Measurements from ENCODE around the gene CD83.
"Not testable (repeated sequence)": the region's sequence is repeated elsewhere in the genome, so short reads cannot be mapped to it uniquely, and the experiment has no call there.

CD83 gene, protein sequence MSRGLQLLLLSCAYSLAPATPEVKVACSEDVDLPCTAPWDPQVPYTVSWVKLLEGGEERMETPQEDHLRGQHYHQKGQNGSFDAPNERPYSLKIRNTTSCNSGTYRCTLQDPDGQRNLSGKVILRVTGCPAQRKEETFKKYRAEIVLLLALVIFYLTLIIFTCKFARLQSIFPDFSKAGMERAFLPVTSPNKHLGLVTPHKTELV

DNA sequence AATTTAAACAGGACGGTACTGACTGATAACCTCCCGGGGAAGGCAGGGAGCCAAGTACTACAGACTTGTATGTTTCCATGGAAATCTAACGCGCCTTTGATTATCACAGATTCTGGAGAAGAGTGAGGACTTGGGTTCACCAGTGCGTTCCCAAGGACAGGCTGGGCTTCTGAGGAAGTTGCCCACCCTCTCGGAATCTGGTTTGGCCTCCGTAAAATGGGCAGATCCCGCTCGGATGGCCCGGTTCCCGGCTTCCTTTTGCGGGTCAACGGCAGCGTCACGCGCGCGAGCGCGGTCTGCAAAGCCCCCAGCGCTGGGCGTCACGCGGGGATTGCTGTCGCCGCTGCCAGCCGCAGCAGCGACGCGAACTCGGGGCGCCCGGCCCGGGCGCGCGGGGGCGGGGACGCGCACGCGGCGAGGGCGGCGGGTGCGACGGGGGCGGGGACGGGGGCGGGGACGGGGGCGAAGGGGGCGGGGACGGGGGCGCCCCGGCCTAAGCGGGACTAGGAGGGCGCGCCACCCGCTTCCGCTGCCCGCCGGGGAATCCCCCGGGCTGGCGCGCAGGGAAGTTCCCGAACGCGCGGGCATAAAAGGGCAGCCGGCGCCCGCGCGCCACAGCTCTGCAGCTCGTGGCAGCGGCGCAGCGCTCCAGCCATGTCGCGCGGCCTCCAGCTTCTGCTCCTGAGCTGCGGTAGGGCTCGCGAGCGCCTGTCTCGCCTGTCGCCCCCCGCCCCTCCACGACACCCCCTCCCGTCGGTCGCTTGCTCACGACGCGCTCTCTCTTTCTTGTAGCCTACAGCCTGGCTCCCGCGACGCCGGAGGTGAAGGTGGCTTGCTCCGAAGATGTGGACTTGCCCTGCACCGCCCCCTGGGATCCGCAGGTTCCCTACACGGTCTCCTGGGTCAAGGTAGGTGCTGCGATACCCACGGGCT lies at the start of gene CD83:
Gene CD83 (plus strand): TSS at position 615 of the 933 bp plus-strand sequence. CDS start 40 bp downstream, at position 655.
- no peak for DNase-seq

DNA sequence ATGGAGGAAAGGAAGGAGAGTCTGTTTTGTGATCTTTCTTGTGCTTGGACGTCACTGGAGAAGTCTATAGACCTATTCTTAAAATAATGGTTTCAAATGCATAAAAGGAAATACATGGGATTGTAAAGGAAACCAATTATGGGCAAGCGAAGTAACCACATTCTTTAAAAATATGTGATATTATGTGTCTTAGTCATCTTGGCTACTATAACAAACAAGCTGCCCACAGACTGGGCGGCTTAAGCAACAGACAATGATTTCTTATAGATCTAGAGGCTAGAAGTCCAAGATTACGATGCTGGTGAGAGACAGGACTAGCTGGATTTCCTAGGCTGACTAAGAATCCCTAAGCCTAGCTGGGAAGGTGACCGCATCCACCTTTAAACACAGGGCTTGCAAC lies 49.4 kb upstream of the CD83 start:
- no peak for DNase-seq

DNA sequence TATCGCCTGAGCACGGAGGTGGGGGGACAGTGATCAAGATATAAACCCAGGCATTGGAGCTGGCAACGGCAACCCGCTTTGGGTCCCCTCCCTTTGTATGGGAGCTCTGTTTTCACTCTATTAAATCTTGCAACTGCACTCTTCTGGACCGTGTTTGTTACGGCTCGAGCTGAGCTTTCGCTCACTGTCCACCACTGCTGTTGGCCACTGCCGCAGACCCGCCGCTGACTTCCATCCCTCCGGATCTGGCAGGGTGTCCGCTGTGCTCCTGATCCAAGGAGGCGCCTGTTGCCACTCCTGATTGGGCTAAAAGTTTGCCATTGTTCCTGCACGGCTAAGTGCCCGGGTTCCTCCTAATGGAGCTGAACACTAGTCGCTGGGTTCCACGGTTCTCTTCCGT lies 48.9 kb upstream of the CD83 start:
- no peak for DNase-seq

DNA sequence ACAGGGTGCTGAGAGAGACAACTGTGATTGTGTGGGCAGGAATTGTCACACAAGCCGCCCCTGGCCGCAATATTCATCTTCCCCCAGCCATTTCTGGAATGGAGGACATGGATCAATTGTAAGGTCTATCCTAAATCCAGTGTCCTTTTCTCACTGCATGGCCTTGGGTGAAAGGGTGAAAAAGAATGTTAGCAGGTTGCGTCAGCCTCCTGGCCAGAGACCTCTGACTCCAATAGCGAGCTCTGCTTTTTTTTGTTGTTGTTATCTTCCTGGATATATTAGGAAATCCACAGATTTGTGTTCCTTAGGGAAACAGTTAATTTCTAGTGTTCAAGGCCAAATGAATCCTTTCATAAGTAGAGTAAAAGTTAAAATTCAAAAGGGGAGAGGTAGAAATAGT lies 47.1 kb upstream of the CD83 start:
- DNase-seq = no peak

DNA sequence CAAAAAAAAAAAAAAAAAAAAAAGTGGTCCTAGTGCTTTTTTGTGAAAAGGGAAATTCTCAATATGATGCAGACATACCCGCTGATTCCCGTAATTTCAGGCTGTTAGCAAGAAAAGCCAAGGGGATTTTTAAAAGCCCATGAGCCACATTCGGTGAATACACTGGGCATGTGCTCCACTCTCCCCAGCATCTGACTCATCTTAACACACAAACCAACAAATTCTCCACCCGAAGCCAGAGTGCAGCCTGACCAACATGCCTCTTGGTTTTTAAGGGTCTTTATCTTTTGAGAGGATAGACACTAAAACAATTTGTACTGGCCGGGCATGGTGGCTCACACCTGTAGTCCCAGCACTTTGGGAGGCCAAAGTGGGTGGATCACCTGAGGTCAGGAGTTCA lies 45.5 kb upstream of the CD83 start:
- no peak for DNase-seq

DNA sequence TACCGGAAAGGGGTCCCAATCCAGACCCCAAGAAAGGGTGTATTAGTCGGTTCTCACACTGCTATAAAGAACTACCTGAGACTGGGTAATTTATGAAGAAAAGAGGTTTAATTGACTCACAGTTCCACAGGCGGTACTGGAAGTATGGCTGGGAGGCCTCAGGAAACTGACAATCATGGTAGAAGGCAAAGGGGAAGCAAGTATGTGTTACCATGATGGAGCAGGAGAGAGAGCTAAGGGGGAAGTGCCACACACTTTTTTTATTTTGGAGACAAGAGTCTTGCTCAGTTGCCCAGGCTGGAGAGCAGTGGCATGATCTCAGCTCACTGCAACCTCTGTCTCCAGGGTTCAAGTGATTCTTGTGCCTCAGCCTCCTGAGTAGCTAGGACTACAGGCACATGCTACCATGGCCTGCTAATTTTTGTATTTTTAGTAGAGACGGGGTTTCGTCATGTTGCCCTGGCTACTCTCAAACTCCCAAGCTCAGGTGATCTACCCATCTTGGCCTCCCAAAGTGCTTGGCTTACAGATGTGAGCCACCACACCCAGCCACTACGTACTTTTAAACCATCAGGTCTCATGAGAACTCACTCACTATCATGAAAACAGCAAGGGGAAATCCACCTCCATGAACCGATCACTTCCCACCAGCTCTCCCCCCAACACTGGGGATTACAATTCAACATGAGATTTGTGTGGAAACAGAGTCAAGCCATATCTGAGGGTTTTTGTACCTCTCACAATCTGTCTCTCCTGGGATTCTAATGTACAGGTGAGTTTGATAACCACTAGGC lies 43.8 kb upstream of the CD83 start:
- DNase-seq = not testable (repeated sequence)

DNA sequence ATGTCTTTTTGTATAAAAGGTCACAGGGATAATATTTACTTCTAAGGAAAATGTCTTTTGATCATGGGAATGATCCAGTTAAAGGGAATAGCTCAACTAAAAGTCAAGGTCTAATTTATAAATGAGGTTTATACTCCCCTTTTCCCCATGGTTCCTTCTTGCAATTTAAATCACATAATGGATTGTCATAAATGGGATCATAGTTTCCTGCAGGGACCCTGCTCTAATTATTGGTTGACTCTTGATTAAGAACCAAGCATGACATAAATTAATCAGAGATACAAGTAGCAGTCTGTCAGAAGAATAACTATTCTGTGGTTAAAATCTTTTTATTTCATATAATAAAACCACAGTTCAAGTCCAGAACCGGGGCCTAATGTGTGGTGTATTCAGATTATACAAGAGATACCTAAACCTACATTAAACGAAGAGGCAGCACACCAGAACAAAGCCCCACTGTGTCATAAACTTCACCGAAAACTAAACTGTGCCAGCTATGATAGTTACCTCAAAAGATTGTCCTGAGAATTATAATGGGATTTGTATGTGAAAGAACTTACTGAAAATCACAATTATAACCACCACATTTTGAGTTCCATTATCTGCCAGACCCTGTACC lies 43.0 kb upstream of the CD83 start:
- DNase-seq = no peak

DNA sequence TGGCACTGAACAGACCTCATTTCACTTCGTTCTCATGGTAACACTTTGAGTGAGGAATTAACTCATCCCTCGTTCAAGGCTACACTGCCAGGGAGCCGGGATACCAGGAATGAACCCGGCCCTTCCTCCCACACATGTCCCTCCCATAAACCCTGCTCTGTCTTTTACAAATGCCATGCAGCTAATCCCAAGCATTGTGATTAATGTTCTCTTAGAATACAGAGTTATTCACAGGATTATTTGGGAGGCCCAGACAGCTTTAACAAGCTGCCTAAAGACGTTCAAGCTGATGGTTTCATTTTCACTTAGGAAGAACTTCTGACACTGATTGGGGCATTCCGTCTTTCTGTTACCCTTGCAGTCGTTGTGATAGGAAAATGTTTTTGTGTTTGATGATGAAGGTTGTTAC lies 42.5 kb upstream of the CD83 start:
- DNase-seq = no peak

DNA sequence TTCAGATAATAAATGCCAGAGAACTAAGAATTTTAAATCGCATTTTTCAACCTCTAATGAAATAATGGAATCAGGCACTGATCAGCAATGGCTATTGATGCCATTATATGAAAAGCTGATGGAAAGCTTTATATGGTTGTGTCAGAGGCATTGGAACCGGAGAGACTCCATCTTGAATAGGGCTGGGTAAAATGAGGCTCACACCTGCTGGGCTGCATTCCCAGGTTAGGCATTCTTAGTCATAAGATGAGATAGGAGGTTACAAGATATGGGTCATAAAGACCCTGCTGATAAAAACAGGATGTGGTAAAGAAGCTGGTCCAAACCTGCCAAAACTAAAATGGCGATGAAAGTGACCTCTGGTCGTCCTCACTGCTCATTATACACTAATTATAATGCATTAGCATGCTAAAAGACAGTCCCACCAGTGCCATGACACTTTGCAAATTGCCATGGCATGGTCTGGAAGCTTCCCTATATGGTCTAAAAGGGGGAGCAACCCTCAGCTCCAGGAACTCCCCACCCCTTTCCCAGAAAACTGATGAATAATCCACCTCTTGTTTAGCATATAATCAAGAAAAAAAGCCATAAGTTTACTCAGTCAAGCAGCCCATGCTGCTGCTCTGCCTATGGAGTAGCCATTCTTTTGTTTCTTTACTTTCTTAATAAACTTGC lies 40.2 kb upstream of the CD83 start:
- DNase-seq = no peak

DNA sequence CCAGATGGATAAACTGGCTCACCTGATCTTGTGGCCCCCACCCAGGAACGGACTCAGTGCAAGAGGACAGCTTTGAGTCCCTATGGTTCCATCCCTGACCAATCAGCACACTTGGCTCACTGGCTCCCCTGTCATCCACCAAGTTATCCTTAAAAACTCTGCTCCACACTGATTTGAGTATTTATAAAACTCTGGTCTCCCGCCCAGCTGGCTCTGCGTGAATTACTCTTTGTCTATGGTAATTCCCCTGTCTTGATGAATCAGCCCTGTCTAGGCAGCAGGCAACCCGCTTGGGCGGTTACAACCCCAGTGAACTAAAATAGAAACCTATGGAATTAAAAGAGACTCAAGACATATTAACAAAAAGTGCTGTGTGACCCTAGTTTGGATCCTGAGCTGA lies 38.1 kb upstream of the CD83 start:
- DNase-seq = no peak

DNA sequence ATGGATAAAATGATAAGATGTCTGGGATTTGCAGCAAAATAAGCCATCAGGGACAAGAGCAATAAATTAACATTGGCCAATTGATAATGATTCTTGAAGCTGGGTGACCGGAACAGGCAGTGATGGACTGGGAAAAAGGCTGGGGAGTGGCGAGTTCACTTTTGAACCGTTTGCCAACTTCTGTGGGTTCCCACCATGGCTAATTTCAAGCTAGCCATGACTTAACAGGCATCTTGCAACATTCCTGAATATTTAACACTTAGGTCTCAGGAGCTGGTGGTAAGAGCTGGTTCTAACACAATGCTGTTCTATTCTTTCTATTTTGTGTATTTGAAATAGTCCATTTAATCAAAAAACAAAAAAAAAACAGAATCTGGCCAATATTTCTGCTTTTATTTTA lies 37.6 kb upstream of the CD83 start:
- DNase-seq = no peak

DNA sequence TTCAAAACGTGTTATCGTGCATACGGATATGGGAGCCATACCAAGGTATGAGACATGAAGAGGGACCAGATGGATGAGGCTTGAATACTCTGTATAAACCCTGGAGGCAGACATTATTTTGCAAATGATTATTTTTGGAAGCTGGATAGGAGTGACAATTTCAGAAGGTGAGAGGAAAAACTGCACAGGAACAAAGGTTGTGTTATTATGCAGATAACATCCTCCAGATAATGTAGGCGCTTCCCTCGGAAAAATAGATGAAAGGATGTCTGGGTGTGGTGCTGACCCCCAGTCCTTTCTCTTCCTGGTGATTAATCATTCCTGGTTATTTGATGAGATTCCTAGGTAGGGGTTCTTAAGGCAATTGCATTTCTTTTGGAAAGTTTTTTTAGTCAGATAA lies 36.4 kb upstream of the CD83 start:
- DNase-seq = no peak

DNA sequence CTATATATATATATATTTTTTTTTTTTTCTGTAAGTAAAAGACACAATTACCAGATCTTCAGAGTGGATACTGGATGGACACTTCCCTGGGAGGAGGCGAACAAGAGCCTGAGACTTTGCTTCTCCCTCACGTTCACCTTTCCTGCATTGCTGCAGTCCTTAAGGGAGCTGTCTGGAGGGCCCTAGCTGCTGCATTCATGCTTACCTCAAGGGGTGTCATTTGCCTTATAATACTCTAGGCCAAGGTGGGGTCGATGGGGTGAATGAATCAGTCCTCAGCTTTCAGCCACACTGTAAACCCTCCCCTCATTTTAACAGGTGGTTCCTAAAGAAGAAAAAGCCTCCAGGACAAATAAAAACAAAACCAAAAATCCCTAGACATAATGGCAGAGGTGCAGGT lies 34.8 kb upstream of the CD83 start:
- no peak for DNase-seq

DNA sequence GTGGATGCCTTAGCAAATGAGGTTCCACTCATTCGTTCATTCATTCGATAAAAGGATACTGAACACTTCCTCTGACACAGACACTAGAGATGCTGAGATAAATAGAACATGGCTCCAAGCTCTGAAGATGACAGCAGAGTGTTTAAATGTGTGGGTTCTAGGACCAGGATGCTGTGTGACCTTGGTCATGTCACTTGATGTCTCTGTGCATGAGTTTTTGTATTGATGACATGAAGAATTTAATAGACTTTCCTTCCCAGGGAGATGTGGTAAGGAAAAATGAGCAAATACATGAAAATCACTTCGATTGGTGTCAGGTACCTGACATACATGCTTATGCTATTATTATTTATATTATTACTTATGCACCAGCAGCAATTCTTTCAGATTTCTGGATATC lies 34.3 kb upstream of the CD83 start:
- DNase-seq = no peak

DNA sequence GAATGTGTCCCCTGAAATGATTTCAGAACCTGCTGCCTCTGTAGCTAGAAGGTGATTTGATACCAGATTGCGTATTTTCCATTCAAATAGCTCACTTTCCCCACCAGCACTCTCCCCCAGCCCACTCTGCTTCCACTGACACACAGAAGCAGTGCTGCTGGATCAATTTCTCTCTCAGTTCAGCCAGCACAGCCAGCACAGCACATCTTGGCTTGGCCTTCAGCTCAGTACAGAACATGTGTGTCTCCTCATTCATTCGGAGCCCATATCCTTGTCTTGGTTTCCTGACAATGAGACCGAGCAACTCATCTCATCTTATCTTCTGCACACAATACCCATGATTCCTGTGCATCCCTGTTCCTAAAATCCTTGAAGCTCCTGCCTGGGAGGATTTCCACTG lies 33.8 kb upstream of the CD83 start:
- no peak for DNase-seq

DNA sequence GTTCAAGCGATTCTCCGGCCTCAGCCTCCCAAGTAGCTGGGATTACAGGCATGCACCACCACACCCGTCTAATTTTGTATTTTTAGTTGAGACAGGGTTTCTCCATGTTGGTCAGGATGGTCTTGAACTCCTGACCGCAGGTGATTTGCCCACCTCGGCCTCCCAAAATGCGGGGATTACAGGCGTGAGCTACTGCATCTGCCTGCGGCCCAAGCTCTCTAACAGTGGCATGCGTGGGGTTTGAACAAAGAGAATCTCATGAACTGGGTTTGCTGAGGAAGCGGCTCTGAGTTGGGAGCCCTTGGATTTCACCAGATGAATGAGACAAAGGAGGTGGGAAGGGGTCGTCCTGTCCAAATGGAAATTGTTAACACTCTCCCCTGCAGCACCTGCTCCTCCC lies 33.2 kb upstream of the CD83 start:
- no peak for DNase-seq

DNA sequence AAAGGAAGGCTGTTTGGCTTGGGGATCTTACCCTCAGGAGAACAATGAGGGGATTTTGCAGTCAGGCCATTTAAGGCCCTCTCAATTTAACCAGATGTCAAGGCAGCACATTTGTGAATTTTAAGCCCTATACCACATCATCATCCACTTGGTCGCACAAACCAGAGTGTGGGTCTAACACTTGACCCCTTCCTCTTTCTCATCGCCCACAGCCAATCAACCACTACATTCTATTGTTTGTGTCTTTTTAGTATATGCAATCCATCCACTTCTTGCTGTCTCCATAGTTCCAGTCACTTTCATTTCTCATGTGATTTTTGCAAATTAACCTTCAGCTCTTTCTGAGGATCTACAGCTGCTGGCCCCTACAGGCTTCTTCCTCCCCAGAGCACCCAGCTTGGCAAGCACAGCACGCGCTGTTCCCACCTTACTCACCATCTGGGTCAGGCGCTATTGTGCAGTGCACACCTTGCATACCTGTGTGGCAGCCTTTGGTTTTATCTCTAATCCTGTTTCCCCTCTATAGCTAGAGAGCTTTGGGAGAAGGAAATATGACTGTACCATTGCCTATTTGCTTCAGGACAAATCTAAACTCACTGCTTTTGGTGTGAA lies 32.3 kb upstream of the CD83 start:
- no peak for DNase-seq

DNA sequence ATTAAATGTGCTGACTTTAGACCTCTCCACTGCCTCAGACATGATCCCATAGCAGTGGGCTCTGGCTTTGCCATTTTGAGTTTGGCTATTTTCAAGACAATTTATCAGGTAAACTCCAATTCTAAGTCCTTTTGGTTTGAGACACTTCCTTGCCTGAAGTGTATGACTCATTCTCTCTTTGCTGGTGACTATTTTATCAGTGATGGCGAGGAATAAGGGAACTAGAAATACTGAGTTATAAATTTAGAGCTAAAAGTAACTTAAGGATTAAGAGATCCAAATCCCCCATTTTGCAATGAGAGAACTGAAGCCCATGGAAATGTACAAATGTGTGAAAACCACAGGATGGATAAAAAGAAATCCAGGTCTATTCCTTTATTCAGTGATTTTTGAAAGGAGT lies 30.9 kb upstream of the CD83 start:
- DNase-seq = no peak

DNA sequence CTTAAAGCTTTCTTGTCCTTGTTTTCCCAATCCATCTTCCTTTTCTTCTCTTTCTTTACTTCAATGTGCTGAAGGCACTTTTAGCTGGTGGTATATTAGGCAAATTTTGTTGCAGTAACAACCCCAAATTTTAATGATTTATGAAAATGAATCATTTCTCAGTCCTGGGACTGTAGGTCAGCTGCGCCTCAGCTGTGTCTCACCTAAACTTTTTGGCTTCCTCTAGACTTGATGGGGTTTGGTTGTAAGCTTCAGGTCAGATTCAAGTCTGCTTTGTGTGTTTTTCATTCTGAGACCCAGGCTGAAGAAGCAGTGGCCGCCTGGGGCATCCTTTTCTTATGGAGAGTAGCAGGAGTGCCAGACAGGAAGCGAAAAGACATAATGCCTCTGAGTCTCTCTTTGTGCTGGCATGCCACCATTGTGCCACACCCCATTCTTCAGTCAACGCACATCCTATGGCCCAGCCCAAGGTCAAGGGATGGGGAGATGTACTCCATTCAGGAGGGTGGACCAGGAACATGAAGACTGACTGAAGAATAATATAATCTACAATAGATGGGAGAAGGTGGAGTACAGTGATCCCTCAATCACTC lies 28.9 kb upstream of the CD83 start:
- no peak for DNase-seq

DNA sequence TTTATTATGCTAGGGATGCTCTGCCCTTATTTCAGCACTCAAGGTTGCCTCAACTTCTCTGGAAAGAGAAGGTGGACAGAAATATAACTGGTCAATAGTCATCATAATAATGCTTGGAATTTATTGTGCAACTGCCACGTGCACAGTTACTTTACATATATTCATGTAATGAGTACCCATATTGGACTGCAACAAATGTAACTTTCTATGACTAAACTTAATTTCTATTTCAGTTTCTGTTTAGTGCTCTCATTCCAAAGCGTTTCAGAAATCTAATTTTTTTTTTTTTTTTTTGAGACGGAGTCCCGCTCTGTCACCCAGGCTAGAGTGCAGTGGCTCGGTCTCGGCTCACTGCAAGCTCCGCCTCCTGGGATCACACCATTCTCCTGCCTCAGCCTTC lies 28.3 kb upstream of the CD83 start:
- no peak for DNase-seq

DNA sequence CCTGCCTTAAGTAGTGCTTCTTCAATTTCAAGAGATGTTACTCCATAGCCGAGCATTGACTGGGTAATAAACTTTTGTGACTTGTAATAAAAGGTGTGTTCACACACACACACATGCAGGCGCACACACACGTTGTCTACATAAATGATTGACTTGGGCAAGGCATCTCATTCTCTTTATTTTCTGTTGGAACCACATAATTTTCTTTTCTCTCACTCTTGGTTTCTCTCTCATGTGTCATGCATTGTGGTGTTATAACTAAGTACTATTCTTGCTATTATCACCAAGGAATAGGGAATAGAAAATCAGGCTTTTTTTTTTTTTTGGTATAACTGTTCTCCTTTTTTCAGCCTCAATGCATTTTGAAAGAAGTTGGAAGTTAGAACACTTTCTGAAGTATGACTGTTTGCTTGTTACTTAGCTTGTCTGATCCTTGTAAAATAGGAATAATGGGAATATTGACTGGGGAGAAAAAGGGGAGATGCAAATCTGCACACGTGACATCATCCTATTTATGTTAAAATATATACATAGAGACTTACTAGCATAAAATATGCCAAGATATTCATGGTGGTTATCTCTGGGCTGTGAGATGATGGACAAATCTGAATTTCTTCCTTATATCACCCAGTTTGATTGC lies 26.1 kb upstream of the CD83 start:
- DNase-seq = no peak

All from NCI-H524 treated with DMSO at 0.1 percent for 48 hours (cell line).